MCF 10A (cell line): ENCODE results near the gene SLIT3. TPM values are rescaled to one million over a fixed set of nuclear protein-coding genes. Genes with fewer than 3 reads are reported as not detected.

Experiments
- BruUV-seq: library from RNA; stranded (reverse); fragments of 400-500 nt; replicated peaks from 2 replicates; lab custom pipeline; 2021; lab: Mats Ljungman, UMichigan
- CTCF ChIA-PET: fragments of 300-600 bp; sonication (Branson Sonifier 250); formaldehyde crosslinking; extraction: SDS; loops from one replicate; lab custom pipeline; 2021; ENCODE audit warnings: antibody characterized with exemption, inconsistent platforms; lab: Yijun Ruan, JAX
- POLR2A ChIA-PET: fragments of 300-600, 350-650 bp; sonication (Branson Sonifier 250); formaldehyde crosslinking; extraction: SDS; loops from one replicate; lab custom pipeline; 2020; ENCODE audit warnings: antibody characterized with exemption, inconsistent platforms; lab: Yijun Ruan, JAX
- DNase-seq: peaks from one replicate; pipeline ENCODE4 v3.0.0-alpha.2; 2018; ENCODE audit not compliant: unreplicated experiment
- H3K27ac Mint-ChIP-seq: one replicate; pipeline ENCODE4 v1.8.0; 2022; ENCODE audit warnings: mild to moderate bottlenecking, low read depth, mixed read lengths; ENCODE audit not compliant: unreplicated experiment
- H3K27me3 Mint-ChIP-seq: one replicate; pipeline ENCODE4 v1.8.0; 2022; ENCODE audit warnings: mixed read lengths; ENCODE audit not compliant: insufficient read depth, unreplicated experiment
- H3K36me3 Mint-ChIP-seq: one replicate; pipeline ENCODE4 v1.8.0; 2022; ENCODE audit warnings: mild to moderate bottlenecking, moderate library complexity, mixed read lengths; ENCODE audit not compliant: insufficient read depth, unreplicated experiment
- H3K4me1 Mint-ChIP-seq: one replicate; pipeline ENCODE4 v1.8.0; 2022; ENCODE audit warnings: mixed read lengths; ENCODE audit not compliant: insufficient read depth, unreplicated experiment
- H3K4me3 Mint-ChIP-seq: one replicate; pipeline ENCODE4 v1.8.0; 2022; ENCODE audit warnings: mild to moderate bottlenecking, moderate library complexity, mixed read lengths; ENCODE audit not compliant: unreplicated experiment
- H3K9me3 Mint-ChIP-seq: one replicate; pipeline ENCODE4 v1.8.0; 2022; ENCODE audit warnings: mixed read lengths; ENCODE audit not compliant: unreplicated experiment
- CTCF ChIP-seq: fragments of 200-600 bp; IDR thresholded peaks from one replicate; pipeline ENCODE4 v1.8.0; 2022; ENCODE audit warnings: antibody characterized with exemption, mild to moderate bottlenecking; ENCODE audit not compliant: unreplicated experiment
- intact Hi-C: fragments of 100-400 bp; cut with micrococcal nuclease; formaldehyde crosslinking; loops from 2 replicates; pipeline ENCODE4 v1.14.1; 2022
- total RNA-seq: library from RNA; stranded (reverse); gene quantifications from 2 replicates; pipeline ENCODE4 v1.2.3, GENCODE V29; 2022

SLIT3 gene
- total RNA-seq, 1 experiment from 2014 or later = 0.89 TPM

- DNase-seq = no peak
- no peak for TF ChIP-seq CTCF
- intact Hi-C loops = no loop called here
- Mint-ChIP-seq H3K36me3 (no peaks in the 10 kb centered on the region), H3K4me1 (no peaks in the 10 kb centered on the region), H3K9me3 (no peaks in the 10 kb centered on the region), H3K27me3 (no peaks in the 10 kb centered on the region), H3K27ac (no peak overlapping the region), H3K4me3 (no peak overlapping the region)
- ChIA-PET POLR2A (interaction anchor here (0.6 kb wide), 1 partner anchor 814 kb away, joined by 3 read pairs; no protein-coding TSS in a partner anchor), CTCF (interaction anchor here (0.6 to 5.1 kb wide), 6 partner anchors 10 to 879 kb away, joined by 3 to 32 read pairs (median 3); no protein-coding TSS in a partner anchor)
- BruUV-seq = no TSS peak
Observed at GRCh38 chr5:168696611-168697010, 604.3 kb downstream of the SLIT3 start.

GRCh38 chr5:168695301-168695835, 605.6 kb downstream of the SLIT3 start:
- no peak overlapping the region for H3K4me3 Mint-ChIP-seq
- TF ChIP-seq CTCF = no peak
- intact Hi-C loops = no loop called here
- ChIA-PET CTCF (interaction anchor here (0.7 to 5.1 kb wide), 6 partner anchors 11 to 708 kb away, joined by 3 to 32 read pairs (median 3); no protein-coding TSS in a partner anchor), POLR2A (interaction anchor here (0.6 kb wide), 1 partner anchor 850 kb away, joined by 4 read pairs; no protein-coding TSS in a partner anchor)
- no peaks in the 10 kb centered on the region for H3K4me1 Mint-ChIP-seq
- H3K36me3 Mint-ChIP-seq = no peaks in the 10 kb centered on the region
- no peaks in the 10 kb centered on the region for H3K9me3 Mint-ChIP-seq
- H3K27ac Mint-ChIP-seq = no peak overlapping the region
- no peaks in the 10 kb centered on the region for H3K27me3 Mint-ChIP-seq
- BruUV-seq = no TSS peak
- no peak for DNase-seq

GRCh38 chr5:168694289-168694688, 606.6 kb downstream of the SLIT3 start:
- ChIA-PET POLR2A (no interaction called here), CTCF (interaction anchor here (0.5 to 5.1 kb wide), 7 partner anchors 11 to 884 kb away, joined by 3 to 32 read pairs (median 4); no protein-coding TSS in a partner anchor)
- DNase-seq = no peak
- Mint-ChIP-seq H3K27ac (no peak overlapping the region), H3K9me3 (no peaks in the 10 kb centered on the region), H3K4me1 (no peaks in the 10 kb centered on the region), H3K36me3 (no peaks in the 10 kb centered on the region), H3K27me3 (no peaks in the 10 kb centered on the region), H3K4me3 (no peak overlapping the region)
- intact Hi-C loops = no loop called here
- TF ChIP-seq CTCF = no peak
- BruUV-seq = no TSS peak

- intact Hi-C loops = no loop called here
- Mint-ChIP-seq H3K36me3 (no peaks in the 10 kb centered on the region), H3K27ac (no peak overlapping the region), H3K4me1 (no peaks in the 10 kb centered on the region), H3K4me3 (no peak overlapping the region), H3K9me3 (no peaks in the 10 kb centered on the region), H3K27me3 (no peaks in the 10 kb centered on the region)
- ChIA-PET CTCF (interaction anchor here (0.6 to 5.1 kb wide), 5 partner anchors 11 to 884 kb away, joined by 3 to 32 read pairs (median 3); no protein-coding TSS in a partner anchor), POLR2A (no interaction called here)
- TF ChIP-seq CTCF = no peak
- no TSS peak for BruUV-seq
- DNase-seq = no peak
Observed at GRCh38 chr5:168693883-168694282, 607.1 kb downstream of the SLIT3 start.
